Measurements from ENCODE around the gene HTT-AS.

The HTT-AS gene

GRCh38 chr4:3029464-3029863, 44.9 kb downstream of the HTT-AS start:
- no peak for DNase-seq

- DNase-seq = no peak
Measured at GRCh38 chr4:3026540-3026939, 47.8 kb downstream of the HTT-AS start.

GRCh38 chr4:3025881-3026280, 48.5 kb downstream of the HTT-AS start:
- DNase-seq = no peak

DNA sequence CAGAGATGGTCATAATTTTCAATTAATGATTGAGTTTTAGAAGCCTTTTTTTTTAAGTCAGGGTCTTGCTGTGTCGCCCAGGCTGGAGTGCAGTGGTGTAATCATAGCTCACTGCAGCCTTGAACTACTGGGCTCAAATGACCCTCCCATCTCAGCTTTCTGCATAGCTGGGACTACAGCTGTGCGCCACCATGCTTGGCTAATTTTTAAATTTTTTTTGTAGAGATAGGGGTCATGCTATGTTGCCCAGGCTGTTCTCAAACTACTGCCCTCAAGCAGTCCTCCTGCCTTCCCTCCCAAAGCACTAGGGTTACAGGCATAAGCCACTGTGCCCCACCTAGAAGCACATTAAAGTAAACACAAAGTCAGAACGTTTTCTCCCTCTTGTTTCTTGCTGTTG, 51.7 kb downstream of the HTT-AS start:
- DNase-seq = no peak

DNA sequence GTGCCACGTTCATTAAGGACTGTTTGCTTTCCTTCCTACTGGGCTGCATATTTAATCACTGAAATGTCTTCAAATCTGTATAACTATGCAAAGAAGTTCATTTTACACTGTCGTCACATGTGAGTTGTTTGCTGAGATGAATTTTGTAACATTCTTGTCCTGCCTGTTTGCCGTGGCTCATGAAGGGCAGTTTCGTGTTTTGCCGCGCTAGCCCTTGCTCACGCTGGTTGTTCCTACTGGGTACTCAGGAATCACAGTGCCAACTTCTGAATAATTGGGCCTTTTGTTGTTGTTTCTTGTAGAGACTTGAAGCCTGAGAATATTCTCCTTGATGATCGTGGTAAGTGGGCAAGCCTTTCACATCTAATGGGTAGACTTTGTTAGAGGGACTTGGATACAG, 52.2 kb downstream of the HTT-AS start:
- DNase-seq = no peak

DNA sequence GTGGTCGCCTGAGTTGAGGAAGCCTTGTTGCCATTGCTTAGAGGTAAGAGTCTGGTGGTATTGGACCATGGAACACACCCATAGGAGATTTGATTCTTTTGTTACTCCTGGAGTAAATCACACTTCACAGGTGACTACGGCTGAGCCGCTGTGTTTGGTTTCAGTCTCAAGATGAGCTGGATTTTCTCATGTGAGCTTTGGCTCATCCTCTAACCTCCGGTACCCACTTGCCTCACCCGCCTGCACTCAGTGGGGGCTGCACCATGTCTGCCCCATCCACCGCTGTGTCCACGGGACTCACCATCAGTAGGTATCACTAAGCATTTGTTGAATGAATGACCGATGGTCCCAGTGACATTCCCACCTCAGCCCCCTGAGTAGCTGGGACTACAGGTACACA, 52.7 kb downstream of the HTT-AS start:
- DNase-seq = no peak

GRCh38 chr4:3021127-3021526, 53.2 kb downstream of the HTT-AS start:
- no peak for DNase-seq

- no peak for DNase-seq
Measured at GRCh38 chr4:3019145-3019846, 55.0 kb downstream of the HTT-AS start.

DNA sequence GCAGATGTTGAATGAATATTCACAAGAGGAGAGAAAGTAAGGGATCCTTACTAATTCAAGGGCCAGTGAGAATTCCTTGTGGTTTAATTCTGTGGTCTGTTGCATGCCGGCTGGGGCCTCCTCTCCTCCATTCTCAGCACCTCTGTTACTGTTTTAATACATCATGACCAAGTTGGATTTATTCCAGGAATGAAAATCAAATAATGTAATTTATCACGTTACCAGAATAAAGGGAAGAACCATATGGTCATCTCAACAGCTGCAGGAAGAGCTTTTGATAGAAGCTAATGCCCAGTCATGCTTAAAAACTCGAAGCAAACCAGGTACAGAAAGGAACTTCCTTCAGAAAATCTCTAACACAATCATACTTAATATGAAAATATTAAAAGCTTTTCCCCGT, 56.8 kb downstream of the HTT-AS start:
- no peak for DNase-seq

DNA sequence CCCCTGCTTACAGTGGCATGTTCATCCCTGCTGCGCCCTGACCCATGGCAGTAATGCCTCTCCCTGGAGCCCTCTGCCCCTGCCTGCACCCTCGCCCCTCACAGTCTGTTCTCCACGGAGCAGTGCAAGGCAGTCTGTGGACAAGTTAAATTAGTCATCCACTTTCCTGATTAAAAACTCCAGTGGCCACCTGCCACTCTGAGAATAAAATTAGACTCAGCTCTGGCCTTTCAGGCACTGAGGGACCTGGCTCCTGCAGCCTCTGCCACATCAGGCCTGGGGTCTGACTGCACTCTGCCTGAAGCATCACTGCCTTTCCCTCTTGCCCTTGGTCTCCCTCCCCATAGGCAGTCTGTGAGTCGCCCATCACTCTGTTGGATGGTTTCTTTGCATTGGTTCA, 57.4 kb downstream of the HTT-AS start:
- no peak for DNase-seq

DNA sequence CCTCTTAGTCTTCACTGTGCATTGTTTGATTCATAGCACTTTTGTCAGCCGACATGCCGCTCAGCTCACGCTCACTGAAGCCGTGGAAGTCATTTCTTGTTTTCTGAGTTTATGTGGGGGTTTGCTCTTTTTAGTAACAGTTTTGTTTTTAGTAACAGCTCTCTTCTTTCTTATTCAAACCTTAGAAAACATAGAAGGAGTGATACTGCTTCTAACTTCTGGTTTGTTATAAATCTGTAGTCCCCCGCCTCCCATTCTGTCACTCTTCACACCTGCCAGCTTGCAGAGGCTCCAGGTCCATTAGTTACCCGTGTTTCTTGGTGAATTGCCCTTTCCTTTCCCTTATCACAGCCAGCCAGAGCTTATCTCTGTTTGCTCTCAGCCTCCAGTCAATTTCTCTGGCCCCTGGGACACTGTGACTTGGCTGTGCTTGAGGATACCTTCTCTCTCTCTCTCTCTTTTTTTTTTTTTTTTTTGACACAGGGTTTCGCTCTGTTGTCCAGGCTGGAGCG, 60.4 kb downstream of the HTT-AS start:
- no peak for DNase-seq
